DND-41 (cell line): ENCODE results near the gene ABLIM3.

Experiments
- ATAC-seq: fragments of 200-7000 bp; cut with Tn5 transposase; 3 replicates; pipeline ENCODE4 v1.9.1; 2021; ENCODE audit warnings: low read depth; ENCODE audit not compliant: insufficient read depth
- DNase-seq: peaks from one replicate; pipeline ENCODE4 v3.0.0-alpha.2; 2020
- H2AFZ ChIP-seq: 2 replicates; pipeline ENCODE4 v1.6.0; 2012; ENCODE audit warnings: low read depth, low read length
- H3K27ac ChIP-seq: 2 replicates; pipeline ENCODE4 v1.5.1; 2012; ENCODE audit warnings: low read length, inconsistent platforms
- H3K27me3 ChIP-seq: fragments of 200-600 bp; sonication (generic); 2 replicates; pipeline ENCODE4 v1.6.0; 2012; ENCODE audit warnings: low read length, mild to moderate bottlenecking, inconsistent platforms; ENCODE audit not compliant: insufficient read depth, poor library complexity
- H3K36me3 ChIP-seq: 2 replicates; pipeline ENCODE4 v1.5.1; 2012; ENCODE audit warnings: low read length, inconsistent platforms; ENCODE audit not compliant: insufficient read depth
- H3K4me1 ChIP-seq: 2 replicates; pipeline ENCODE4 v1.5.1; 2012; ENCODE audit warnings: mild to moderate bottlenecking, low read length; ENCODE audit not compliant: insufficient read depth
- H3K4me2 ChIP-seq: 2 replicates; pipeline ENCODE4 v1.6.0; 2012; ENCODE audit warnings: mild to moderate bottlenecking, moderate library complexity, low read length, inconsistent platforms; ENCODE audit not compliant: insufficient read depth
- H3K4me3 ChIP-seq, 2 experiments: fragments of 200-600 bp in 1 of 2; shearing (Covaris generic) in 1 of 2; 2 replicates each; pipeline ENCODE4 v1.5.1; 2012 to 2016; ENCODE audit warnings: inconsistent platforms in 2 of 2, low read length in 2 of 2, mild to moderate bottlenecking in 2 of 2, low read depth in 1 of 2, moderate library complexity in 1 of 2
- H3K79me2 ChIP-seq: 2 replicates; pipeline ENCODE4 v1.6.0; 2012; ENCODE audit warnings: low read length, inconsistent platforms; ENCODE audit not compliant: insufficient read depth
- H3K9ac ChIP-seq: 2 replicates; pipeline ENCODE4 v1.6.0; 2012; ENCODE audit warnings: low read depth, mild to moderate bottlenecking, inconsistent platforms, low read length, moderate library complexity
- H3K9me3 ChIP-seq: 2 replicates; pipeline ENCODE4 v1.5.1; 2012; ENCODE audit warnings: low read length, moderate library complexity, mild to moderate bottlenecking, inconsistent platforms; ENCODE audit not compliant: insufficient read depth, severe bottlenecking
- H4K20me1 ChIP-seq: 2 replicates; pipeline ENCODE4 v1.6.0; 2012; ENCODE audit warnings: low read length; ENCODE audit not compliant: insufficient read depth
- EZH2 ChIP-seq: IDR thresholded peaks from 3 replicates; pipeline ENCODE4 v1.6.1; 2012; ENCODE audit warnings: borderline replicate concordance, low read depth, mild to moderate bottlenecking, moderate library complexity, low read length, inconsistent platforms; ENCODE audit not compliant: severe bottlenecking
- TF ChIP-seq, protein P1 (sequence below): IDR thresholded peaks from 2 replicates; pipeline ENCODE4 v1.5.1; 2012; ENCODE audit warnings: borderline replicate concordance, low read length, moderate library complexity, mild to moderate bottlenecking; ENCODE audit not compliant: poor library complexity, severe bottlenecking; ENCODE audit errors: extremely low read depth

ABLIM3 gene

DNA sequence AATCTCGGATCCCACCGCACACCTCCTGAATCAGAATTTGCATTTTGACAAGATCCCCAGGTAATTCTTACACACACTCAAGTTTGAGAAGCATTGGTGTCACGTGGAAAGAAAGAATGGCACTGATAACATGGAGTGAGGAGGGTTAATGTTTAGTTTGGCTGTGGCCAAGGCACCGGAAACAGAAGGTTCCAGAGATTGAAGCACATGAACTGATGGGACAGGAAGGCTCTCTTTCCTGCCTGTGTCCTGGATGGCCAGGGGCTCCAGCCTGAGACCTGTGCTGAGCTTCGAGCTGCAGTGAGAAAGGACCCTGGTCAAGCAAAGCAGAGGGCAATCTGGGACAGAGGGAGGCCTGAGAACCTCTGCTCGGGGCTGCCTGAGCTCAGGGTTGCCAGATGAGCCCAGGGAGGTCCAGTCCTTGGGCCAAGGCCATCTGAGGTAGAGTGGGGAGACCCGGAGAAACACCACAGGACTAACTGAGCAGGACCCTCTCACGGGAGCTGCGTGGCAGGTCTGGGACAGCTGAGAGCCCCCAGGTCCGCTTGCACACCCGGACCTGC is 157.6 kb downstream of the ABLIM3 start:
- H3K4me1 ChIP-seq = no peaks in the 10 kb centered on the region
- no peak overlapping the region for H3K4me3 ChIP-seq
- no peaks in the 10 kb centered on the region for H3K36me3 ChIP-seq
- no peak overlapping the region for H3K4me2 ChIP-seq
- H4K20me1 ChIP-seq = no peaks in the 10 kb centered on the region
- DNase-seq = no peak
- H3K27me3 ChIP-seq = peaks cover 23% of the 10 kb centered on the region
- TF ChIP-seq, protein P1, sequence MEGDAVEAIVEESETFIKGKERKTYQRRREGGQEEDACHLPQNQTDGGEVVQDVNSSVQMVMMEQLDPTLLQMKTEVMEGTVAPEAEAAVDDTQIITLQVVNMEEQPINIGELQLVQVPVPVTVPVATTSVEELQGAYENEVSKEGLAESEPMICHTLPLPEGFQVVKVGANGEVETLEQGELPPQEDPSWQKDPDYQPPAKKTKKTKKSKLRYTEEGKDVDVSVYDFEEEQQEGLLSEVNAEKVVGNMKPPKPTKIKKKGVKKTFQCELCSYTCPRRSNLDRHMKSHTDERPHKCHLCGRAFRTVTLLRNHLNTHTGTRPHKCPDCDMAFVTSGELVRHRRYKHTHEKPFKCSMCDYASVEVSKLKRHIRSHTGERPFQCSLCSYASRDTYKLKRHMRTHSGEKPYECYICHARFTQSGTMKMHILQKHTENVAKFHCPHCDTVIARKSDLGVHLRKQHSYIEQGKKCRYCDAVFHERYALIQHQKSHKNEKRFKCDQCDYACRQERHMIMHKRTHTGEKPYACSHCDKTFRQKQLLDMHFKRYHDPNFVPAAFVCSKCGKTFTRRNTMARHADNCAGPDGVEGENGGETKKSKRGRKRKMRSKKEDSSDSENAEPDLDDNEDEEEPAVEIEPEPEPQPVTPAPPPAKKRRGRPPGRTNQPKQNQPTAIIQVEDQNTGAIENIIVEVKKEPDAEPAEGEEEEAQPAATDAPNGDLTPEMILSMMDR = no peak
- no peak for TF ChIP-seq EZH2
- no peak overlapping the region for H3K27ac ChIP-seq
- no peaks in the 10 kb centered on the region for H3K79me2 ChIP-seq
- H3K9me3 ChIP-seq = no peaks in the 10 kb centered on the region
- H3K9ac ChIP-seq = no peak overlapping the region
- ATAC-seq = no peak
- no peak overlapping the region for H2AFZ ChIP-seq

DNA sequence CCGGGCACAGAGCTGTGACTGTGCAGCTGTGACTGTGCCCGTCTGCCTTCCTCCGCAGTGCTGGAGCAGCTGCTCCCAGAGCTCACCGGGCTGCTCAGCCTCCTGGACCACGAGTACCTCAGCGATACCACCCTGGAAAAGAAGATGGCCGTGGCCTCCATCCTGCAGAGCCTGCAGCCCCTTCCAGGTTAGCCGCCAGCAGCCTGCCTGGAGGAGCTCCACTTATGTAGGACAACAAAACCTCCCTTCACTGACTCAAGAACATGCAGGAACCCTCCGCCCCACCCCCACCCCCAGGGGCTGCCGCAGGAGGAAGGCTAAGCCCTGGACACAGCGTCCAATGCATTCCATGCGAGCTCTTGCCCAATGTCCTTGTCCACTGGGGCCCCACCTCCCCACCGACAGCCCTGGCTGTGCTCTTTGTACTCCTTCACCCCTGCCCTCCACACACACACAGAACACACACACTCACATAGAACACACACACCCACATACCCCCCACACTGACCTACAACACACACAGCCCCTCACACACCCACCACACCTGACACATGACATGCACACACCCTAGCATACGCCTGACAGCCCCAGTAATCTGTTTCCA is 158.3 kb downstream of the ABLIM3 start:
- ATAC-seq (no peak), DNase-seq (no peak)
- TF ChIP-seq, protein P1 = no peak
- TF ChIP-seq EZH2 = no peak
- Histone ChIP-seq H3K9me3 (no peaks in the 10 kb centered on the region), H3K4me2 (no peak overlapping the region), H3K79me2 (no peaks in the 10 kb centered on the region), H3K36me3 (no peaks in the 10 kb centered on the region), H3K27me3 (peaks cover 20% of the 10 kb centered on the region), H3K9ac (no peak overlapping the region), H4K20me1 (no peaks in the 10 kb centered on the region), H2AFZ (no peak overlapping the region), H3K27ac (no peak overlapping the region), H3K4me1 (no peaks in the 10 kb centered on the region), H3K4me3 (no peak overlapping the region)

DNA sequence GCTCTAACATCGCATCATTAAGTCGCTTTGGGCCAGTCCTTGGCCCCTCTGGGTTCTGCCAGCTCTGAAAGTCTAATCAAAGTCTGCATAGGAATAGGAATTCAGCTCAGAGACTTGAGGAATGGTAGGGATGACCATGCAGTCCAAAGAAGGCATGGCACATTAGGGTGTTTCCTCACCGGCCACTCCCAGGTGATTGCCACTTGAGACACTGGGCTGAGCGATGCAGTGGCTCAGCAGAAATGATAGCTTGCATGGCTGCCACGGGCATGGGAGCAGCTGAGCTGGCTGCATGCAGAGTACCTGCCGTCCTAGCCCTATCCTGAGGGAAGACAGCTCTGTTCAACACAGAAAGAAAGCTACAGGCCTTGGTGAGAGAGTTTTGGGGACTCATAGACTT is 159.1 kb downstream of the ABLIM3 start:
- H3K27ac ChIP-seq = no peak overlapping the region
- H3K4me2 ChIP-seq = no peak overlapping the region
- TF ChIP-seq EZH2 = no peak
- TF ChIP-seq, protein P1 = no peak
- DNase-seq = no peak
- no peak overlapping the region for H3K4me3 ChIP-seq
- H3K79me2 ChIP-seq = no peaks in the 10 kb centered on the region
- no peaks in the 10 kb centered on the region for H3K9me3 ChIP-seq
- H3K27me3 ChIP-seq = peaks cover 11% of the 10 kb centered on the region
- H4K20me1 ChIP-seq = no peaks in the 10 kb centered on the region
- no peak overlapping the region for H3K9ac ChIP-seq
- ATAC-seq = no peak
- no peaks in the 10 kb centered on the region for H3K4me1 ChIP-seq
- no peaks in the 10 kb centered on the region for H3K36me3 ChIP-seq
- H2AFZ ChIP-seq = no peak overlapping the region
